Neuronal stem cell (in vitro differentiated cells): ENCODE data around the gene DUSP22.

Source experiments
- DNase-seq: peaks from one replicate; pipeline ENCODE4 v3.0.0-alpha.2; 2013; ENCODE audit warnings: low spot score
- H2AFZ ChIP-seq: one replicate; pipeline ENCODE4 v1.6.1; 2013; ENCODE audit warnings: mild to moderate bottlenecking, low read length, inconsistent platforms
- H2AK5ac ChIP-seq: 2 replicates; pipeline ENCODE4 v1.6.1; 2013; ENCODE audit warnings: low read depth, mild to moderate bottlenecking, inconsistent platforms, low read length, moderate library complexity, mixed read lengths
- H2BK120ac ChIP-seq: 2 replicates; pipeline ENCODE4 v1.6.1; 2013; ENCODE audit warnings: low read depth, mild to moderate bottlenecking, inconsistent platforms, low read length, moderate library complexity, mixed read lengths
- H2BK12ac ChIP-seq: one replicate; pipeline ENCODE4 v1.6.1; 2013; ENCODE audit warnings: low read length, inconsistent platforms
- H2BK15ac ChIP-seq: 2 replicates; pipeline ENCODE4 v1.6.1; 2013; ENCODE audit warnings: mild to moderate bottlenecking, low read length, inconsistent platforms, mixed read lengths
- H2BK5ac ChIP-seq: one replicate; pipeline ENCODE4 v1.6.1; 2013; ENCODE audit warnings: inconsistent platforms, mild to moderate bottlenecking, low read length, moderate library complexity
- H3K14ac ChIP-seq: one replicate; pipeline ENCODE4 v1.6.1; 2013; ENCODE audit warnings: low read length, inconsistent platforms
- H3K18ac ChIP-seq: 2 replicates; pipeline ENCODE4 v1.6.1; 2013; ENCODE audit warnings: low read length, inconsistent platforms
- H3K23ac ChIP-seq: 2 replicates; pipeline ENCODE4 v1.6.1; 2013; ENCODE audit warnings: low read depth, mild to moderate bottlenecking, mixed read lengths, low read length, inconsistent platforms; ENCODE audit not compliant: poor library complexity
- H3K27ac ChIP-seq: replicated peaks from 3 replicates; pipeline ENCODE4 v1.5.1; 2013; ENCODE audit warnings: low read length, inconsistent platforms
- H3K27me3 ChIP-seq, 3 experiments: 2 replicates each; pipeline ENCODE4 v1.6.1; 2013; ENCODE audit warnings: low read length in 3 of 3, mild to moderate bottlenecking in 2 of 3, inconsistent platforms in 1 of 3, low read depth in 1 of 3, mixed read lengths in 1 of 3, moderate library complexity in 1 of 3; ENCODE audit not compliant: control insufficient read depth in 3 of 3, insufficient read depth in 3 of 3
- H3K36me3 ChIP-seq, 2 donors: replicated peaks in 1 of 2; 2 replicates each; pipeline ENCODE4 v1.6.1; 2013; ENCODE audit warnings: low read length in 2 of 2; ENCODE audit not compliant: control insufficient read depth in 2 of 2, insufficient read depth in 2 of 2
- H3K4ac ChIP-seq: 2 replicates; pipeline ENCODE4 v1.6.1; 2013; ENCODE audit warnings: inconsistent platforms, mild to moderate bottlenecking, low read length, moderate library complexity
- H3K4me1 ChIP-seq, 2 donors: 1 replicate in 1 of 2; 2 replicates in 1 of 2; pipeline ENCODE4 v1.6.1; 2013; ENCODE audit warnings: low read length in 2 of 2, low read depth in 1 of 2; ENCODE audit not compliant: control insufficient read depth in 2 of 2, insufficient read depth in 1 of 2
- H3K4me2 ChIP-seq: one replicate; pipeline ENCODE4 v1.6.1; 2013; ENCODE audit warnings: mild to moderate bottlenecking, low read length, inconsistent platforms; ENCODE audit not compliant: insufficient read depth, poor library complexity, severe bottlenecking
- H3K4me3 ChIP-seq, 2 donors: 2 replicates each; pipeline ENCODE4 v1.5.1; 2013; ENCODE audit warnings: low read length in 2 of 2, mild to moderate bottlenecking in 2 of 2, inconsistent platforms in 1 of 2, moderate library complexity in 1 of 2
- H3K79me1 ChIP-seq: one replicate; pipeline ENCODE4 v1.6.1; 2013; ENCODE audit warnings: low read depth, mild to moderate bottlenecking, inconsistent platforms, low read length, moderate library complexity
- H3K9ac ChIP-seq: one replicate; pipeline ENCODE4 v1.6.1; 2013; ENCODE audit warnings: mild to moderate bottlenecking, low read depth, low read length, inconsistent platforms; ENCODE audit not compliant: poor library complexity
- H3K9me3 ChIP-seq, 2 donors: replicated peaks in 1 of 2; 2 replicates each; pipeline versions ENCODE3 to v1.6.1; 2013; ENCODE audit warnings: low read length in 2 of 2, mild to moderate bottlenecking in 2 of 2, inconsistent platforms in 1 of 2, low read depth in 1 of 2, mixed read lengths in 1 of 2, moderate library complexity in 1 of 2; ENCODE audit not compliant: control insufficient read depth in 2 of 2, insufficient read depth in 1 of 2
- H4K8ac ChIP-seq: one replicate; pipeline ENCODE4 v1.6.1; 2013; ENCODE audit warnings: low read depth, mild to moderate bottlenecking, inconsistent platforms, low read length, moderate library complexity
- H4K91ac ChIP-seq: one replicate; pipeline ENCODE4 v1.6.1; 2013; ENCODE audit warnings: low read length, low read depth, mild to moderate bottlenecking, inconsistent platforms; ENCODE audit not compliant: poor library complexity
- WGBS, 2 donors: extraction: QIAGEN DNeasy Blood & Tissue Kit; methylation state at CpG; one replicate each; pipeline ENCODE4 v1.1.7; 2013; ENCODE audit warnings: missing lambda C conversion rate in 2 of 2, mixed read lengths in 1 of 2; ENCODE audit not compliant: insufficient read length in 2 of 2, insufficient replicate concordance in 1 of 2; ENCODE audit errors: extremely low coverage in 2 of 2; 5-methylcytosine and 5-hydroxymethylcytosine counted together

Gene DUSP22

DNA sequence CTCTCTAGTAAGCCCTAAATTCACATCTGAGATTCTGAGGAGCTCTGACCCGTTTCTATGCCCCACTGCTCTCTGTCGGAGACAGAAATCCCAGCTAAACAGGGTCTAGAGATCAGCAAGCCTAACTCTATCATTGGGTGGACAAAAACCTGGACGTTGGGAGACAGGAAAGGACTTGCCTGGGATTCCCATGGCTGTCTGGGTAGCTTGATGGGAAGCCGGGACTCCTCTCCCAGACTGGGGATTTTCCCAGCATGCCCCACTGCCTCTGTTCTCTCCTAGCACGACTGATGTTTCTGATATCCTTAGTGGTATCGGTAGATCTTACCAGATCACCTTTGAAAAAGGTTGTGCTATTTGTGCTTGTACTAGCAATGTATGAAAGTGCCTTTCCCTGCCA is 22.9 kb downstream of the DUSP22 start:
- H3K9ac ChIP-seq = no peak overlapping the region
- no CpG with 5 or more reads among the region's 6 CpGs for WGBS, 2 donors
- H3K4me3 ChIP-seq = no peak overlapping the region
- H3K9me3 ChIP-seq = peaks cover 0 to 40% of the 10 kb centered on the region in 2 donors
- no peak overlapping the region for H2BK15ac ChIP-seq
- H2AFZ ChIP-seq = no peak overlapping the region
- no peak overlapping the region for H2BK5ac ChIP-seq
- no peak overlapping the region for H3K4ac ChIP-seq
- no peak overlapping the region for H4K8ac ChIP-seq
- peaks cover under 1% of the 10 kb centered on the region for H3K79me1 ChIP-seq
- no peaks in the 10 kb centered on the region for H3K36me3 ChIP-seq
- no peaks in the 10 kb centered on the region for H3K27me3 ChIP-seq
- DNase-seq = no peak
- no peak overlapping the region for H3K23ac ChIP-seq
- no peak overlapping the region for H3K18ac ChIP-seq
- no peak overlapping the region for H3K14ac ChIP-seq
- no peak overlapping the region for H2BK120ac ChIP-seq
- H2BK12ac ChIP-seq = no peak overlapping the region
- peaks cover 4% of the 10 kb centered on the region in 2 donors for H3K4me1 ChIP-seq
- no peak overlapping the region for H4K91ac ChIP-seq
- no peak overlapping the region for H3K4me2 ChIP-seq
- H3K27ac ChIP-seq = no peak overlapping the region
- H2AK5ac ChIP-seq = no peak overlapping the region

DNA sequence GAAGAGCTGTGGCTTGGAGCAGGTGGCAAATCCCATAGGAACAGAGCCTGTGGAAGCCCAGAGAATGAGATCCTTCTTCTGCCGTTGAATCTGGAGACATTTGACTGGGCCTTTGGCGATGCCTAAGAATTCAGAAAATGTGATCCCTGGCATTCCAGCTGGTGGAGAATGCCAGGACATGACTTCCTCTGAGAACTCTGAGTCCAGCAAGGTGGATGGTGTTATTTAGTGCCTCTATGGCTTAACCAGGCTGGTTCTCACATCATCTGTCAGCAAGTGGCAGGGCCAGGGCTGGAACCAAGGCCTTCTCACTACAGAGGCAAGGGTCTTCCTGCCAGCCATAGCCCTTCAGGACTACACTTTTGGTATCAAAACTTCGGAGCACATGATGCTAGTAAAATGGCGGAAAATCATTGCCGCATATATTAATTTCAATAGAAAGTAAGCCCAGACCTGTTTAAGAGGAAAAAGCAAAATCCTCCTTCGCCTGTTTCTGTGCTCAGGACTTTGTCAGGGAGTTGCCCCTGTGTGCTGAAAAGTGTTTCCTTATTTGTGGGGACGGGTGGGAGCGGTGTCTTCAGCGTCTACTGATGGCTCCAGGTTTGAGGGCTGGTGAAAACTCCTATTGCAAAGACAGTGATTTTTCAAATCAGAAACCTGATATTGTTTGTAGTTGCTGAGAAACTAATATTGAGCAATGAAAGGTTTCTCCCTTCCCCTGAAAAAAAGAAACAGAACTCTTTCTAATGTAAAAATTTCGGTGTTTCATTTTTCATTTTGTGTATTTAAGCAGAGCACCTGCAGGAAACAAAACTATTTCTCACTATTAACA is 23.9 kb downstream of the DUSP22 start:
- H2AK5ac ChIP-seq = no peak overlapping the region
- H3K4ac ChIP-seq = no peak overlapping the region
- no peak overlapping the region for H2BK5ac ChIP-seq
- no peak for DNase-seq
- H3K9me3 ChIP-seq = peaks cover 0 to 50% of the 10 kb centered on the region in 2 donors
- no peak overlapping the region for H4K91ac ChIP-seq
- H3K27me3 ChIP-seq = no peaks in the 10 kb centered on the region
- H2BK12ac ChIP-seq = no peak overlapping the region
- H3K18ac ChIP-seq = no peak overlapping the region
- H2BK120ac ChIP-seq = no peak overlapping the region
- no peak overlapping the region for H3K14ac ChIP-seq
- H2BK15ac ChIP-seq = no peak overlapping the region
- H3K79me1 ChIP-seq = peaks cover 3% of the 10 kb centered on the region
- no peak overlapping the region for H3K4me3 ChIP-seq
- H3K4me1 ChIP-seq = peaks cover 4% of the 10 kb centered on the region in 2 donors
- no peak overlapping the region for H2AFZ ChIP-seq
- H3K36me3 ChIP-seq = no peaks in the 10 kb centered on the region
- WGBS, 2 donors = no CpG with 5 or more reads among the region's 10 CpGs
- H3K27ac ChIP-seq = no peak overlapping the region
- H3K23ac ChIP-seq = no peak overlapping the region
- H3K9ac ChIP-seq = no peak overlapping the region
- H3K4me2 ChIP-seq = no peak overlapping the region
- H4K8ac ChIP-seq = no peak overlapping the region

GRCh38 chr6:316753-317038 is 24.4 kb downstream of the DUSP22 start:
- Histone ChIP-seq H3K27me3 (no peaks in the 10 kb centered on the region), H2AK5ac (no peak overlapping the region), H3K36me3 (no peaks in the 10 kb centered on the region), H3K27ac (no peak overlapping the region), H3K4ac (no peak overlapping the region), H3K9me3 (peaks cover 0 to 51% of the 10 kb centered on the region in 2 donors), H3K23ac (no peak overlapping the region), H2BK15ac (no peak overlapping the region), H3K4me1 (peaks cover 4% of the 10 kb centered on the region in 2 donors), H4K91ac (no peak overlapping the region), H4K8ac (no peak overlapping the region), H3K4me2 (no peak overlapping the region), H2BK5ac (no peak overlapping the region), H3K9ac (no peak overlapping the region), H2AFZ (no peak overlapping the region), H3K14ac (no peak overlapping the region), H2BK120ac (no peak overlapping the region), H2BK12ac (no peak overlapping the region), H3K79me1 (peaks cover 3% of the 10 kb centered on the region), H3K4me3 (no peak overlapping the region), H3K18ac (no peak overlapping the region)
- DNase-seq = no peak

- no peak overlapping the region for H2AFZ ChIP-seq
- no peak overlapping the region for H2BK12ac ChIP-seq
- no peak overlapping the region for H3K4ac ChIP-seq
- peaks cover 3% of the 10 kb centered on the region for H3K79me1 ChIP-seq
- no peak overlapping the region for H2BK5ac ChIP-seq
- H3K36me3 ChIP-seq = no peaks in the 10 kb centered on the region
- H3K9ac ChIP-seq = no peak overlapping the region
- peaks cover 4% of the 10 kb centered on the region in 2 donors for H3K4me1 ChIP-seq
- H4K8ac ChIP-seq = no peak overlapping the region
- no peak overlapping the region for H3K4me2 ChIP-seq
- no peaks in the 10 kb centered on the region for H3K27me3 ChIP-seq
- no peak overlapping the region for H3K14ac ChIP-seq
- no peak overlapping the region for H2BK120ac ChIP-seq
- no peak overlapping the region for H4K91ac ChIP-seq
- H2BK15ac ChIP-seq = no peak overlapping the region
- no peak overlapping the region for H3K18ac ChIP-seq
- no peak overlapping the region for H3K4me3 ChIP-seq
- H3K23ac ChIP-seq = no peak overlapping the region
- no peak for DNase-seq
- H3K27ac ChIP-seq = no peak overlapping the region
- no CpG with 5 or more reads among the region's 7 CpGs for WGBS, 2 donors
- H2AK5ac ChIP-seq = no peak overlapping the region
- H3K9me3 ChIP-seq = peaks cover 0 to 50% of the 10 kb centered on the region in 2 donors
These were observed 24.8 kb downstream of the DUSP22 start for GRCh38 chr6:317060-317447.
